ENCODE results near the gene OAF.

OAF gene

GRCh38 chr11:120188371-120188770, 22.5 kb upstream of the OAF start:
- TF ChIP-seq YY1 (IDR thresholded peaks at IDR 0.05; ENCODE audit: low read depth) (no peak), ZBTB7A (IDR thresholded peaks at IDR 0.05; ENCODE audit: low read depth) (no peak), EGR1 (IDR thresholded peaks at IDR 0.05) (no peak), TEAD4 (IDR thresholded peaks at IDR 0.05) (no peak), TAF1 (IDR thresholded peaks at IDR 0.05; ENCODE audit: low read depth) (no peak), RAD21 (IDR thresholded peaks at IDR 0.05; ENCODE audit: low read depth) (no peak), USF1 (IDR thresholded peaks at IDR 0.05) (no peak), TCF12 (IDR thresholded peaks at IDR 0.05; ENCODE audit: low read depth) (no peak), CREB1 (IDR thresholded peaks at IDR 0.05; ENCODE audit: low read depth) (no peak), FOXM1 (IDR thresholded peaks at IDR 0.05; ENCODE audit: borderline replicate concordance, low read depth) (no peak), NFIC (IDR thresholded peaks at IDR 0.05) (no peak), EP300 (IDR thresholded peaks at IDR 0.05; ENCODE audit: borderline replicate concordance) (no peak), REST (IDR thresholded peaks at IDR 0.05; ENCODE audit: low read depth) (no peak)
- TF ChIP-seq, protein P1, sequence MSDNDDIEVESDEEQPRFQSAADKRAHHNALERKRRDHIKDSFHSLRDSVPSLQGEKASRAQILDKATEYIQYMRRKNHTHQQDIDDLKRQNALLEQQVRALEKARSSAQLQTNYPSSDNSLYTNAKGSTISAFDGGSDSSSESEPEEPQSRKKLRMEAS (IDR thresholded peaks at IDR 0.05): no peak

DNA sequence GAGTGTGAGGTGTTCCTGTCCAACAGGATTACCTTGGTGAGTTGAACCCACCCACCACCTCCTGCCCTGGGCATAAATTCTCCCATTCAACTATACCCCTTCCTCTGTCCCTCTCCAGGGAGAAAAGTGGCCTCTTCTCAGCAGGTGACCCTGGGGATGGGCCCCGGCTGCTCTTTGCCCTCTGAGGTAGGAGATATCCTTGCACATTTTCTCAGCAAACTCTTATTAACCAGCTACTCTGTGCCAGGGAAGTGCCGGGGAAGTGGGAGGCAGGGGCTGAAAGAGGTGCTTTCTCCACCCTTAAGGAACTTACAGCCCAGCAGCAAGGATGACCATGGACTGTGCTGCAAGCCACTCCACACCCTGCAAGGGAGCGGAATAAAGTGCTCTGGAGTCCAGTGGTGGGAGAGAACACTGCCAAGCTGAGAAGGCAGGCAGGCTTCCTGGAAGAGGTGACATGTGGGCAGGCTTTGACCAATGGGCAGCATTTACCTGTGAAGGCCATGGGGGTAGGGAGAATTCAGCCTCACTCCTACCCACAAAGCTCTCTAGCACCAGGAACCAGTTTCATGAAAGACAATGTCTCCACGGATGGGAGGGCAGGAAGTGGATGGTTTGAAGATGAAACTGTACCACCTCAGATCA, 21.9 kb upstream of the OAF start:
- TF ChIP-seq TCF12 (IDR thresholded peaks at IDR 0.05; ENCODE audit: low read depth): no peak
- TF ChIP-seq ZBTB7A (IDR thresholded peaks at IDR 0.05; ENCODE audit: low read depth): no peak
- TF ChIP-seq RAD21 (IDR thresholded peaks at IDR 0.05; ENCODE audit: low read depth): no peak
- no peak for TF ChIP-seq REST (IDR thresholded peaks at IDR 0.05; ENCODE audit: low read depth)
- no peak for TF ChIP-seq EP300 (IDR thresholded peaks at IDR 0.05; ENCODE audit: borderline replicate concordance)
- no peak for TF ChIP-seq TEAD4 (IDR thresholded peaks at IDR 0.05)
- no peak for TF ChIP-seq USF1 (IDR thresholded peaks at IDR 0.05)
- no peak for TF ChIP-seq CREB1 (IDR thresholded peaks at IDR 0.05; ENCODE audit: low read depth)
- TF ChIP-seq EGR1 (IDR thresholded peaks at IDR 0.05): no peak
- no peak for TF ChIP-seq TAF1 (IDR thresholded peaks at IDR 0.05; ENCODE audit: low read depth)
- no peak for TF ChIP-seq NFIC (IDR thresholded peaks at IDR 0.05)
- no peak for TF ChIP-seq CEBPB (IDR thresholded peaks at IDR 0.05)
- no peak for TF ChIP-seq FOXM1 (IDR thresholded peaks at IDR 0.05; ENCODE audit: borderline replicate concordance, low read depth)
- TF ChIP-seq, protein P1 (IDR thresholded peaks at IDR 0.05): no peak
- TF ChIP-seq YY1 (IDR thresholded peaks at IDR 0.05; ENCODE audit: low read depth): no peak

- TF ChIP-seq REST (IDR thresholded peaks at IDR 0.05; ENCODE audit: low read depth): no peak
- TF ChIP-seq TCF12 (IDR thresholded peaks at IDR 0.05; ENCODE audit: low read depth): no peak
- no peak for TF ChIP-seq NFIC (IDR thresholded peaks at IDR 0.05)
- TF ChIP-seq TEAD4 (IDR thresholded peaks at IDR 0.05): no peak
- no peak for TF ChIP-seq CEBPB (IDR thresholded peaks at IDR 0.05)
- TF ChIP-seq ZBTB7A (IDR thresholded peaks at IDR 0.05; ENCODE audit: low read depth): no peak
- no peak for TF ChIP-seq EGR1 (IDR thresholded peaks at IDR 0.05)
- no peak for TF ChIP-seq EP300 (IDR thresholded peaks at IDR 0.05; ENCODE audit: borderline replicate concordance)
These were observed 19.8 kb upstream of the OAF start for GRCh38 chr11:120191058-120191457.

DNA sequence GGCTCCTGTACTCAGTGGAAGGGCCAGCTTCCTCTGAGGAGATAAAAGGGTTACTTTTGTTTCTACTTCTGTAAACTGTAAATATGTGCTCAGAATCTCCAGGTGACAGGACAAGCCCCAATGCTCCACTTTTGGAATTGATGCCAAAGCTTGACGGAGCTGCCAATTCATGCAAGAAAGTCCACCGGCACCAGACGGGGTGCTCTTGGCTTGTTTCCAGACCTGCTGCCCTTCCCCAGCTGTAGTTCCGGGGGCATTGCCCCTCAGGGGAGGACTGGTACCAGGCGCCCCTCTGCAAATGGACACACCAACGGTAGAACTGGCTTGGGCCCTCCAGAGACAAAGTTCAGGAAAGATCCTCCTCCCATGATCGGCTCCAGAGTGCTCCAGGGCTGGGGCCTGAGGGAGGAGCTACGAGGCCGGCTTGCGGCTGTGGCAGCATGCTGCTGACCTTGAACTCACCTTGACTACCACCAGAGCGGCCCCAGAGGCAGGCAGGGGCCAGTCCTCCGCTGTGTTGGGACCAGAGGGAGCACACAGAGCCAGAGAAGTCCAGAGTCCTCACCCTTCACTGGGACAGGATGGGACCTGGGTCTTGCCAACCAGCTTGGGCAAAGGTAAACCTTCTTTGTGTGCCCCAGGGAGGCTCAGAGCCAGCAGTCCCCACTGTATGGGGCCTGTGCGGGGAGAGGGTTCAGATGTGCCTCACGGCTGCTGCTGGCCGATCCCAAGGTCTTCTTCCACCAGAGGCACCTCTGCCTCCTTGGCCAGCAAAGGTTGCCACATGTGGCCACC, 17.8 kb upstream of the OAF start:
- TF ChIP-seq EGR1 (IDR thresholded peaks at IDR 0.05): no peak
- TF ChIP-seq, protein P1 (IDR thresholded peaks at IDR 0.05): no peak
- no peak for TF ChIP-seq TEAD4 (IDR thresholded peaks at IDR 0.05)
- TF ChIP-seq FOXM1 (IDR thresholded peaks at IDR 0.05; ENCODE audit: borderline replicate concordance, low read depth): no peak
- no peak for TF ChIP-seq EP300 (IDR thresholded peaks at IDR 0.05; ENCODE audit: borderline replicate concordance)
- TF ChIP-seq USF1 (IDR thresholded peaks at IDR 0.05): no peak
- TF ChIP-seq NFIC (IDR thresholded peaks at IDR 0.05): no peak; the same call in 1 of the 2 replicates
- no peak for TF ChIP-seq CEBPB (IDR thresholded peaks at IDR 0.05)
